Spleen (tissue), 7 donors: ENCODE results near the gene ANP32A.

ENCODE experiments used
- CTCF ChIP-seq, 11 experiments: fragments of 200-600 bp in 7 of 11; fragments of 450-650 bp in 4 of 11; sonication (generic) in 4 of 11; IDR thresholded peaks in 8 of 11; conservative IDR thresholded peaks in 3 of 11; 1 replicate in 7 of 11; 2 replicates in 4 of 11; pipeline versions ENCODE4 v1.4.0 to v1.8.0; 2016 to 2021; ENCODE audit warnings: antibody characterized with exemption in 11 of 11, inconsistent platforms in 4 of 11, mild to moderate bottlenecking in 1 of 11
- POLR2A ChIP-seq, 3 donors: fragments of 450-650 bp; IDR thresholded peaks; one replicate each; pipeline ENCODE4 v1.5.1; 2017; ENCODE audit warnings: antibody characterized with exemption in 3 of 3, mild to moderate bottlenecking in 1 of 3
- POLR2AphosphoS5 ChIP-seq, 3 donors: sonication (generic); formaldehyde crosslinking; IDR thresholded peaks; one replicate each; pipeline ENCODE4 v1.5.1; 2017; ENCODE audit warnings: antibody characterized with exemption in 3 of 3
- donor health status: DM: no; HTN: no; CAD: no; lungs with moderate emphysema.
- donor health status: DM: no; HTN: no; CAD: no.
- donor health status: DM: no; HTN: no; CAD: no.

GRCh38 chr15:68735610-68736009, 85.1 kb downstream of the ANP32A start:
- TF ChIP-seq CTCF (IDR thresholded peaks at IDR 0.05 in 8 of 11, conservative IDR thresholded peaks at IDR 0.05 in 3 of 11) = no peak
- no peak for TF ChIP-seq POLR2AphosphoS5 (IDR thresholded peaks at IDR 0.05)
- TF ChIP-seq POLR2A (IDR thresholded peaks at IDR 0.05) = no peak
